Testis (tissue), 3 donors: ENCODE results near the gene ZNF552. TPM values are rescaled to one million over a fixed set of nuclear protein-coding genes. Genes with fewer than 3 reads are reported as not detected.

Experiments used
- DNase-seq: peaks from one replicate; pipeline ENCODE4 v3.0.0-alpha.2; 2019
- H3K27ac ChIP-seq, 2 donors: fragments of 200-600 bp; sonication (generic); one replicate each; pipeline ENCODE4 v1.5.1; 2019
- H3K27me3 ChIP-seq: fragments of 200-600 bp; sonication (generic); one replicate; pipeline ENCODE4 v1.5.1; 2019
- H3K36me3 ChIP-seq: fragments of 200-600 bp; sonication (generic); one replicate; pipeline ENCODE4 v1.5.1; 2017; ENCODE audit warnings: low read depth; ENCODE audit errors: missing control alignments
- H3K4me1 ChIP-seq: fragments of 200-600 bp; sonication (generic); one replicate; pipeline ENCODE4 v1.5.1; 2019
- H3K4me3 ChIP-seq, 2 donors: fragments of 200-600 bp; sonication (generic); one replicate each; pipeline ENCODE4 v1.5.1; 2017 to 2019
- H3K9me3 ChIP-seq: fragments of 200-600 bp; sonication (generic); one replicate; pipeline ENCODE4 v1.5.1; 2017
- POLR2A ChIP-seq: fragments of 450-650 bp; IDR thresholded peaks from one replicate; pipeline ENCODE4 v1.6.1; 2017; ENCODE audit warnings: antibody characterized with exemption, mild to moderate bottlenecking, moderate library complexity
- WGBS, 2 donors: methylation state at CpG; one replicate each; pipeline ENCODE4 v1.1.5; 2018; 5-methylcytosine and 5-hydroxymethylcytosine counted together
- intact Hi-C: fragments of 100-400 bp; cut with DNase I; formaldehyde crosslinking; loops from one replicate; pipeline ENCODE4 v1.15.1; 2023; ENCODE audit warnings: low total_unique reads
- polyA plus RNA-seq: library from polyadenylated mRNA; stranded (reverse); fragments of 350-450 nt; fragmentation: Illumina TruSeq; extraction: RNeasy Lipid Tissue Mini Kit (QIAGEN cat#74804); gene quantifications from one replicate; pipeline ENCODE4 v1.2.3, GENCODE V29; 2014; ENCODE audit warnings: low read depth, low replicate concordance; ENCODE audit not compliant: insufficient read depth
- total RNA-seq, 2 donors: library from RNA; depleted of rRNA; stranded (reverse); fragments of >200 nt; gene quantifications; one replicate each; pipeline ENCODE4 v1.2.3, GENCODE V29; 2016
- TF ChIP-seq, protein P1 (sequence below), 3 experiments: fragments of 450-650 bp in 2 of 3; fragments of 200-600 bp in 1 of 3; sonication (generic) in 1 of 3; IDR thresholded peaks; one replicate each; pipeline ENCODE4 v1.5.1; 2016 to 2019; ENCODE audit warnings: antibody characterized with exemption in 3 of 3, mild to moderate bottlenecking in 2 of 3, moderate library complexity in 1 of 3

Gene ZNF552
- total and polyA plus RNA-seq, 3 donors from 2014 or later, result 4.4 to 11.4 (median 9.5) TPM

DNA sequence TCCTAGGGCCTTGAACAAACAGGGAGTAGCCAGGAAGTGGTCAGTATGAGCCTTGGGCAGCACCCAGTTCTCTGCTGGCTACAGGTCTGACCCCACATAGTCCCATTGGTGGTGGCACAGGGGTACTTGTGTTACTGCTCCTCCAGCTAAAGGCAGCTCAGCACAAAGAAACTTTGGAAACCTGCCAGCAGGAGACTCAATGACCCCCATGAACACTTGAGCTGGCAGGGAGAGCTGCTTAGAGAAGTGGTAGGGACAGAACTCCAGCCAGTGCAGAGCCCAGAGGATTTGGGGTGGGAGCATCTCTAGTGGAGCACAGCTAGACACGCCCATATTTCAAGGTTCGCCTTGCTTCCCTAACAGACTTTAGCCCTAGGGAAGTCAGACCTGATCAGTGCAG lies 55.6 kb downstream of the ZNF552 start:
- 100% methylated on average over 2 of the region's 2 CpGs; no CpG with 5 or more reads in 1 of the 2 donors for WGBS, 2 donors
- no peaks in the 10 kb centered on the region for H3K9me3 ChIP-seq
- intact Hi-C loops, result no loop called here
- H3K4me1 ChIP-seq, result no peaks in the 10 kb centered on the region
- no peak for TF ChIP-seq POLR2A
- TF ChIP-seq, protein P1, sequence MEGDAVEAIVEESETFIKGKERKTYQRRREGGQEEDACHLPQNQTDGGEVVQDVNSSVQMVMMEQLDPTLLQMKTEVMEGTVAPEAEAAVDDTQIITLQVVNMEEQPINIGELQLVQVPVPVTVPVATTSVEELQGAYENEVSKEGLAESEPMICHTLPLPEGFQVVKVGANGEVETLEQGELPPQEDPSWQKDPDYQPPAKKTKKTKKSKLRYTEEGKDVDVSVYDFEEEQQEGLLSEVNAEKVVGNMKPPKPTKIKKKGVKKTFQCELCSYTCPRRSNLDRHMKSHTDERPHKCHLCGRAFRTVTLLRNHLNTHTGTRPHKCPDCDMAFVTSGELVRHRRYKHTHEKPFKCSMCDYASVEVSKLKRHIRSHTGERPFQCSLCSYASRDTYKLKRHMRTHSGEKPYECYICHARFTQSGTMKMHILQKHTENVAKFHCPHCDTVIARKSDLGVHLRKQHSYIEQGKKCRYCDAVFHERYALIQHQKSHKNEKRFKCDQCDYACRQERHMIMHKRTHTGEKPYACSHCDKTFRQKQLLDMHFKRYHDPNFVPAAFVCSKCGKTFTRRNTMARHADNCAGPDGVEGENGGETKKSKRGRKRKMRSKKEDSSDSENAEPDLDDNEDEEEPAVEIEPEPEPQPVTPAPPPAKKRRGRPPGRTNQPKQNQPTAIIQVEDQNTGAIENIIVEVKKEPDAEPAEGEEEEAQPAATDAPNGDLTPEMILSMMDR (IDR thresholded peaks at IDR 0.05), result no peak
- no peaks in the 10 kb centered on the region for H3K36me3 ChIP-seq
- DNase-seq, result no peak
- no peaks in the 10 kb centered on the region for H3K27me3 ChIP-seq
- H3K27ac ChIP-seq, result no peak overlapping the region
- no peak overlapping the region for H3K4me3 ChIP-seq

DNA sequence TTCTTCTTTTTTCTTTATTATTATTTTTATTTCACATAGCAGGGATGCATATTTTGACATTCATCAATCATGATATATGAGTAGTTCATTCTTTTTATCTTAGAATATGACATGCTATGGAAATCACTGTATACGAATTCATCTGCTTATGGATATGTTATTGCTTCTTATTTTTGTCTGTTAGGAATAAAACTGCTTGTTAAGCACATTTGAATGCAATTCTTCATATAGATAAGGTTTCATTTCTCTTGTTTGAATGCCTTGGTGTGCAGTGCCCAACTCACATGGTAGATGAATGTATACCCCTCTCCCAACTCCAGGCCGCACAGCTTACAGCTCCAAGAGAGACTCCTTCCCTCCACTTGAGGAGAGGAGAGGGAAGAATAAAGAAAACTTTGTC lies 56.8 kb downstream of the ZNF552 start:
- TF ChIP-seq, protein P1 (IDR thresholded peaks at IDR 0.05), result no peak
- no peak for TF ChIP-seq POLR2A
- intact Hi-C loops, result no loop called here
- no peaks in the 10 kb centered on the region for H3K9me3 ChIP-seq
- H3K4me1 ChIP-seq, result no peaks in the 10 kb centered on the region
- no peak for DNase-seq
- H3K36me3 ChIP-seq, result no peaks in the 10 kb centered on the region
- H3K27me3 ChIP-seq, result no peaks in the 10 kb centered on the region
- no peak overlapping the region for H3K4me3 ChIP-seq
- H3K27ac ChIP-seq, result no peak overlapping the region
- 89 to 94% methylated on average over 2 of the region's 2 CpGs for WGBS, 2 donors

Other genes with a start within 250 kb of the ZNF552 start
- gene ZNF416, start 236.0 kb downstream of the ZNF552 start, total RNA-seq, result 10 to 100 TPM in 1 of 2 donors, 1 to 10 TPM in 1; 8.7 to 10.9 TPM
- 9.4 TPM for gene ZNF416, start 236.0 kb downstream of the ZNF552 start, polyA plus RNA-seq
- 10 to 100 TPM; 15.1 to 21.7 TPM for gene ZIK1, start 230.8 kb downstream of the ZNF552 start, total RNA-seq
- gene ZIK1, start 230.8 kb downstream of the ZNF552 start, polyA plus RNA-seq, result 8.9 TPM
- 1 to 10 TPM; 4.6 to 9.8 TPM for gene ZNF530, start 215.0 kb downstream of the ZNF552 start, total RNA-seq
- 3.0 TPM for gene ZNF530, start 215.0 kb downstream of the ZNF552 start, polyA plus RNA-seq
- 10 to 100 TPM; 37.6 to 41.7 TPM for gene ZNF134, start 200.7 kb downstream of the ZNF552 start, total RNA-seq
- 11.2 TPM for gene ZNF134, start 200.7 kb downstream of the ZNF552 start, polyA plus RNA-seq
- gene ZNF211, start 181.7 kb downstream of the ZNF552 start, total RNA-seq, result 10 to 100 TPM; 16.9 to 18.6 TPM
- 11.1 TPM for gene ZNF211, start 181.7 kb downstream of the ZNF552 start, polyA plus RNA-seq
- gene ZSCAN4, start 146.0 kb downstream of the ZNF552 start, total RNA-seq, result under 1 TPM; 0.12 to 0.24 TPM
- 0.26 TPM for gene ZSCAN4, start 146.0 kb downstream of the ZNF552 start, polyA plus RNA-seq
- 10 to 100 TPM; 22.9 to 30.8 TPM for gene ZNF551, start 132.9 kb downstream of the ZNF552 start, total RNA-seq
- gene ZNF551, start 132.9 kb downstream of the ZNF552 start, polyA plus RNA-seq, result 9.7 TPM
- gene ZNF154, start 105.7 kb downstream of the ZNF552 start, total RNA-seq, result 1 to 10 TPM; 1.1 to 6.8 TPM
- 3.3 TPM for gene ZNF154, start 105.7 kb downstream of the ZNF552 start, polyA plus RNA-seq
- gene ZNF671, start 87.3 kb downstream of the ZNF552 start, total RNA-seq, result 10 to 100 TPM; 14.3 to 14.4 TPM
- gene ZNF671, start 87.3 kb downstream of the ZNF552 start, polyA plus RNA-seq, result 15.1 TPM
- 10 to 100 TPM; 21.7 to 31.0 TPM for gene ZNF776, start 68.1 kb downstream of the ZNF552 start, total RNA-seq
- gene ZNF776, start 68.1 kb downstream of the ZNF552 start, polyA plus RNA-seq, result 11.8 TPM
- 10 to 100 TPM; 20.3 to 28.3 TPM for gene ZNF586, start 45.2 kb downstream of the ZNF552 start, total RNA-seq
- 6.7 TPM for gene ZNF586, start 45.2 kb downstream of the ZNF552 start, polyA plus RNA-seq
- 10 to 100 TPM; 38.7 to 41.2 TPM for gene ZNF587B, start 15.4 kb upstream of the ZNF552 start, total RNA-seq
- gene ZNF587B, start 15.4 kb upstream of the ZNF552 start, polyA plus RNA-seq, result 11.8 TPM
- gene ZNF587, start 34.9 kb upstream of the ZNF552 start, total RNA-seq, result 10 to 100 TPM; 30.8 to 31.2 TPM
- 21.4 TPM for gene ZNF587, start 34.9 kb upstream of the ZNF552 start, polyA plus RNA-seq
- 10 to 100 TPM; 38.4 to 54.8 TPM for gene ZNF814, start 74.1 kb upstream of the ZNF552 start, total RNA-seq
- 21.8 TPM for gene ZNF814, start 74.1 kb upstream of the ZNF552 start, polyA plus RNA-seq
- 10 to 100 TPM; 19.8 to 20.2 TPM for gene ZNF417, start 101.7 kb upstream of the ZNF552 start, total RNA-seq
- 13.4 TPM for gene ZNF417, start 101.7 kb upstream of the ZNF552 start, polyA plus RNA-seq
- gene ZNF418, start 120.5 kb upstream of the ZNF552 start, total RNA-seq, result 10 to 100 TPM; 16.6 to 22.0 TPM
- 10.4 TPM for gene ZNF418, start 120.5 kb upstream of the ZNF552 start, polyA plus RNA-seq
- 10 to 100 TPM; 13.3 to 15.7 TPM for gene ZNF256, start 132.8 kb upstream of the ZNF552 start, total RNA-seq
- 7.8 TPM for gene ZNF256, start 132.8 kb upstream of the ZNF552 start, polyA plus RNA-seq
- 1 to 10 TPM; 3.5 to 8.7 TPM for gene C19orf18, start 159.6 kb upstream of the ZNF552 start, total RNA-seq
- 9.8 TPM for gene C19orf18, start 159.6 kb upstream of the ZNF552 start, polyA plus RNA-seq
- 10 to 100 TPM; 30.2 to 73.9 TPM for gene ZNF606, start 187.9 kb upstream of the ZNF552 start, total RNA-seq
- 12.1 TPM for gene ZNF606, start 187.9 kb upstream of the ZNF552 start, polyA plus RNA-seq
- gene ZSCAN1, start 219.1 kb upstream of the ZNF552 start, total RNA-seq, result 1 to 10 TPM; 5.9 to 6.5 TPM
- gene ZSCAN1, start 219.1 kb upstream of the ZNF552 start, polyA plus RNA-seq, result 8.0 TPM
- gene ZNF135, start 244.4 kb upstream of the ZNF552 start, total RNA-seq, result 10 to 100 TPM; 19.1 to 33.7 TPM
- gene ZNF135, start 244.4 kb upstream of the ZNF552 start, polyA plus RNA-seq, result 14.5 TPM